Activated CD8-positive, alpha-beta memory T cell treated with anti-CD3 and anti-CD28 coated beads, Interleukin-2, amount 50 U/mL, for 1 hour (primary cell): Measurements from ENCODE around the gene TKTL1.
"Not testable (repeated sequence)": the region's sequence is repeated elsewhere in the genome, so short reads cannot be mapped to it uniquely, and the experiment has no call there.

Source experiments
- DNase-seq: peaks from one replicate; pipeline ENCODE4 v3.0.0-alpha.2; 2020; ENCODE audit errors: extremely low read depth

The TKTL1 gene

DNA sequence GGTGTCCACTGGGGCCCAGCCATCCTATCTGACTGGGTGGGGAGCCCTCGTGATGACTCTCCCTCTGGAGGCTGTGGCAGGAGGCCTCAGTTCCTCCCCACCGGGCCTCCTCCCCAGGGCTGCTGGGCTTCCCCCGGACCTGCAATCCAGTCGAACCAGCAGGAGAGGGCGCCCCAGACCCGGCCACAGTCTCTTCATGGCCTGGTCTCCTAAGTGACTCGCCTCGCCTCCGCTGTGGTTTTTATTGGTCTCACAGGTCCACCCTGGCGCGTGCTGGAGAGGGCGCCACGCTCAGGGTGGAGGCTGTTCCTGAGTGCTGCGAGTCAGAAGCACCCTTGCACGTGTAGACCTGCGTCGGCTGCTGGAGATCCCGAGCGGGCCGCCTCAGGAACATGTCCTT is 48.0 kb downstream of the TKTL1 start:
- not testable (repeated sequence) for DNase-seq

- DNase-seq, result no peak
These were observed 52.5 kb downstream of the TKTL1 start for GRCh38 chrX:154348114-154348531.

- no peak for DNase-seq
These were observed 53.2 kb downstream of the TKTL1 start for GRCh38 chrX:154348646-154349358.

DNA sequence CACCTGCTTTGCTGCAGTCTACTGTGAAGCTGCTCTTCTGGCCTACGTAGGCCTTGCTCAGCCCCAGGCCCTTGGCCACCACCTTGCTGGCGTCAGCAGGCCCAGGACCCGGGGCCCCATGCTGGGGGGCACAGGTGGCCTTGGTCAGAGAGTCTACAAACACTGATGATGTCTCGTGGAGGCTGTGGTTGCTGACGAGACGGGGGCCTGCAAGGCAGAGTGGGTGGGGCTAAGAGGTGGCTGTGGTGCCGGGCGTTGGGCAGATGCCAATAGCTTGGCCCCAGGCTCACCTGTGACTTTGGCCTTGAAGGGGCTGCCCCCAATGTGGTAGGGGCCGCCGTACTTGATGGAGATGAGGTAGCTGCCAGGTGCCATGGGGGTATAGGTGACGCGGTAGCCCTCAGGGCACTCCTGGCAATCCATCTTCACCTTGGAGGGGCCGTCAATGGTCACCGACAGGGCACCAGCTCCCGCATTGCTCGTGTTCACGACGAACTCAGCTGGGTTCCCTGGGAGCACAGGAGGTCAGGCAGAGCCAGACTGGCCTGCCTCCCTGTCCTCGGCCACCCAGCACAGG is 53.9 kb downstream of the TKTL1 start:
- DNase-seq, result no peak

DNA sequence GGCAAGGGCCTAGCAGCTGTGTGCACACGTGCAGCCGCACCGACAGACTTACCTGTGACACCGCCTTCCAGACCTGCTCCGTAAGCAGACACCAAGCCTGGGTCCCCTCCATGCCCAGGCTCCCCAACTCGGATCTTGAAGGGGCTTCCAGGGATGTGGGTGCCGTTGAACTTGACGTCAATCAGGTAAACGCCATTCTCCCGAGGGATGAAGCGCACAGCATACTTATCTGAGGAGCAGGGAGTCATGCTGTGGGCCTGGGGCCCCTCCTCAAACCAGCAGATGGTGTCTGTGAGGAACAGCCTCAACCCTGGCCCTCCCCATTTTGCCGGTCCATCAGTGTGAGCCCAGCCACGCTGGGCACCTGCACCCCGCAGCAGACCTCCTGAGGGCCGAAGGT is 54.4 kb downstream of the TKTL1 start:
- no peak for DNase-seq

- DNase-seq, result no peak
These were observed 55.0 kb downstream of the TKTL1 start for GRCh38 chrX:154350429-154351182.

DNA sequence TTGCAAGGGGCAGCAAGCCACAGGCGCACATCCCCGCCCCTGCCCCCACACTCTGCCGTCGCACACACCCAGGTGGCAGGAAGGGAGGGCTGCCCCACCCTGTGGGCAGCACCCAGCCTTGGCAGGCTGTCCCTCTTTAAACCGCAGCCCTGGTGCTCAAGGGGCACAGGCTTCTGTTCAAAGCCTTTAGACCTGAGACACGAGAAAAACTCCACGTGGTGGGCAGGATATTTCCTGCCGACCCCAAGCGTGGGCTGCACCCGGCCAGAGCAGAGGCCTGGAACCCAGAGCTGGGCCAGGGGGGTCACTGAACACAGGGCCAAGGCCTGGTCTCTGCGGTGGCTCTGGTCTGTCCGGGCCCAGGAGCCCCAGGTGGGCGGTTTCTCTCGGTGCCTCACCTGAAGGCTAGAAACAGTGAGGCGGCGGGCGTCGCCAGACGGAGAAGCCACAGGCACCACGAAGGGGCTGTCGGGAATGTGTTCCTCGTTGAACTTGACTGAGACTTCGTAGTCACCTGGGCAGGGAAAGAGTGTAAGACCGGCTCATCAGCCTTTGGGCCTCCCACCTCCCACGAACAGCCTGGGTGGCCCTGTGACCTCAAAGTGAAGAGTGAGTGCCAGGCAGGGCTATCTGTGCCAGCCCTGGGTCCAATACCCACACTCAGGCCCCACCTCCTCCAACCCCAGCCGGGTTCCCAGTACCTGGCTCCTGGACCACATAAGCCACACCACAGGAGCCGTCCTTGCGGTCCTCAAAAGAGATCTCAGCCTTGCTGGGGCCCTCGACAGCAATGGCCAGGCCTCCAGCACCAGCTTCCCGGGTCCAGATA is 55.8 kb downstream of the TKTL1 start:
- no peak for DNase-seq

- no peak for DNase-seq
These were observed 56.4 kb downstream of the TKTL1 start for GRCh38 chrX:154352012-154352401.

- no peak for DNase-seq
These were observed 56.9 kb downstream of the TKTL1 start for GRCh38 chrX:154352466-154352865.

GRCh38 chrX:154353172-154353843 is 57.7 kb downstream of the TKTL1 start:
- DNase-seq, result no peak

DNA sequence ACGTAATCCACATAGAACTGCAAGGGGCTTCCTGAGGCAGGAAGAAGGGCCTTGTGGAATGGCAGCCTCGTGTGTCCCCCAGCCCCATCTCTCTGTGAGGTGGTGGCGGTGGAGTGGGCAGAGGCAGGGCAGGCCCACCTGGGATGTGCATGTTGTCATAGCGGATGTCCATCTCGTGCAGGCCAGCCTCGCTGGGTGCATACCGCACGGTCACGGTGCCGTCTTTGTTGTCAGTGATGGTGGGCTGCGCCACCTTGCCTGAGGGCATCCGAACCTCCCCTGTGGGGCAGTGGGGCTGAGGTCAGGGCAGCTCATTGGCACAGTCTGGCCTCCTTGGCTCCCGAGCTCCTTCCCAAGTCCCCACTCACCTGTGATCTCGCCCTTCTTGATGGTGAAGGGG is 58.4 kb downstream of the TKTL1 start:
- DNase-seq, result no peak

DNA sequence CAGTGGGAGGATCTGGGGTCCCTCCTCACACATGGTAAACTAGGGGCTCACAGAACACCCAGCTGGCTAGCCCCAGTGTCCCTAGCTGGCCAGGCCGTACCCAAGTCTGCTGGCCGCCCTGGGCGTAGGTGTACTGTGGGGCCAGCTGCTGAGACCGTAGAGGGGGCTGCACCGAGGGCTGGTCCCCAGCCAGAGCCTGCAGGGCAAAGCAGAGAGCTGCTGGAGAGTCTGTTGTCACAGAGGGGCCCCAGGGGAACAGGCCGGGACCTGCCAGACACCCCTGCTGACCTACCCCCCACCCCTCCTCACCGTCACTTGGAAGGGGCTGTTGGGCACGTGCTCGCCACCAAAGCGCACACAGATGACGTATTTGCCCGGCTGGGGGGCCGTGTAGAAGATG is 58.9 kb downstream of the TKTL1 start:
- DNase-seq, result no peak

DNA sequence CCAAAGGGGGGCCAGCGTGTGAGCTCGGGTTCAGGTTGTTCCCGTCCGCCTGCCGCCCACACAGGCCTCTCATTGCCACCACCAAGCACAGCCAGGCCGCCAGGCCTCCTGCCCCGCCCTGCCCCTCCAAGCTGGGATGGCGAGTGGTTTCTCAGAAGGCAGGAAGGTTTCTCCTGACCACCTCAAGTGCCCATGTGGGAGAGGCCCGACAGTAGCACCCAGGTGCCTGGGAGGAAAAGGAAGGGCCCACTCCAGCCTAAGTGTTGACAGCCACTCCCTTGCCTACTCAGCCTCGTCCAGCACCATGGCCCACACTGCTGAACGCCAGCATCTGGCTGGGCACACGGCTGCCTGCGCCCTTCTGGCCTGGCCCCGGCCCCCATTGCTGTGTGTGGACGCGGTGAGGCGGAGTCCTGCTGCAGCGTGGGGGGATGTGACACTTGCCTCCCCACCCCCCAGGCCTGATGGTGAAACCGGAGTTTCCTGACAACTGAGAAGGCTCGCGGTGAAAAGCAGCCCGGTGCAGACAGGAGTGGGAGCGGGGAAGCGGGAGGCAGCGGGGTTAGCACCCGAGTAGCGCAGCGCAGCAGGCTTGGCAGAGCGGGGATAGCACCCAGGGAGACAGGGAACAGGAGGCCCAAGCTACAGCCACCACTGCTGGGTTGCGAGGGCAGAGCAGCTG is 59.6 kb downstream of the TKTL1 start:
- no peak for DNase-seq

GRCh38 chrX:154355776-154356140 is 60.2 kb downstream of the TKTL1 start:
- DNase-seq, result no peak

DNA sequence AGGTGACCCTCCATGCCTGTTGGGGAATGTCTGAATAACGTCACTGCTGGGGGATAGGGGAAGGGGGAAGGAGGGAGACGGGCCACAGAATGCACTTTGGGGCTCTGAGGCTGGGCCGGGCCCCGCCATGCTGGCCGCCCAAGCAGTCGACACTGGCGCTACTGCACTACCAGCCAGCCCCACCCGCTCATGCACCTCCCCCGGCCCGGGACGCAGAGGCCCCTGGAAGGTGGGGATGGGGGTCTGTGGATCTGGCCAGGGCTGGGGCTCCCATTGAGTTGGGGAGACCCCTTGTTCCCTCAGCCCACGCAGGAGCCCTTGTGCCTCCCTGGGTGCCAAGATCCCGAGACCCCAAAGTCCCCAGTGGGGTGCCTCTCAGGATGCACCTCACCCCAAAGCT is 61.0 kb downstream of the TKTL1 start:
- DNase-seq, result no peak

DNA sequence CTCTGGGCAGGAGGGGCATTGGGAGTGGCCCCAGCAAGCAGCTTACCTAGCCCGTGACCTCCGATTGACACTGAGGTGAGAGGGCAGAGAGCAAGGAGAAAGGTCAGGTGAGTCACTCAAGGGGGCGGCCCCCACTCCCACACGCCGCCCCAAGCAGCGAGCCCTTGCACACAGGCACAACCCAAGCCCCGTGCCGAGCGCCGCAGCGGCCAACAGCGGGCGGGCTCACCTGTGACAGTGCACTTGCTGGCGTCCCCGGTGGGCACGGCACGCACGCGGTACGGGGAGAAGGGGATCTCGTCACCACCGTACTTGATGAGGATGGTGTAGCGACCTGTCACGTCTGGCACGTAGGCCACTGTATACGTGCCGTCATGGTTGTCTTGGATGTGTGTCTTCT is 61.6 kb downstream of the TKTL1 start:
- DNase-seq, result no peak

- DNase-seq, result no peak
These were observed 62.4 kb downstream of the TKTL1 start for GRCh38 chrX:154358011-154358410.

- no peak for DNase-seq
These were observed 63.2 kb downstream of the TKTL1 start for GRCh38 chrX:154358829-154359228.

DNA sequence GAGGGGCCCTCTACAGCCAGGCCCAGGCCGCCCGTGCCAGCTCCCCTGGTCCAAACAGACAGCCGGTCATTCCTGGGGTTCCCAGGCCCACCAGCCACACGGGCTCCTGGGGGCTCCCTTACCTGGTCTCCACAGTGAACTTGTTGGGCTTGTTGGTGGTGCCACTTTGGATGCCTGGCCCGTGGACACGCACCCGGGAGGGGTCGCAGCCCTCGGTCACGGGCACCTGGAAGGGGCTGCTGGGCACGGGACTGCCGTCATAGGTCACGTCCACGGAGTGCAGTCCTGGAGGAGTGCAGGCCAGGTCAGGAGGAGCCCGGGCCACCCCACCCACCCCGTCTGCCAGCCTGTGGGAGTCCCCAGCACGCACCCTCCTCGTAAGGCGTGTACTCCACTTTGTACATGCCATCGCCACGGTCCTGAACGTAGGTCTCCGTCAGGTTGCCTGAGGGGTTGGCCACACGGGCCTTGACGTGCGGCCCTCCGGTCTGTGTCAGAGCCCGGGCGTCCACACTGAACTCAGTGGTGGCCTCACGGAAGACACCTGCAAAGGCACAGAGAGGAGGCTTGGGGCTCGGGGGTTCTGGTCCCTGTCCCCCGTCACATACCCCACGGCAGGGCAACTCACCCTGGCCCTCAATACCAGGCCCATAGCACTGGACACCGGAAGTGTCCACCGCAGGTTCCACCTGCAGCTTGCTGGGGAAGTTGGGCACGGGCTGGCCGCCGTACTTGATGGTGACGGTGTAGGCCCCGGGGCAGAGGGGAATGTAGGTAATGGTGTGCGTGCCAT is 64.0 kb downstream of the TKTL1 start:
- no peak for DNase-seq

DNA sequence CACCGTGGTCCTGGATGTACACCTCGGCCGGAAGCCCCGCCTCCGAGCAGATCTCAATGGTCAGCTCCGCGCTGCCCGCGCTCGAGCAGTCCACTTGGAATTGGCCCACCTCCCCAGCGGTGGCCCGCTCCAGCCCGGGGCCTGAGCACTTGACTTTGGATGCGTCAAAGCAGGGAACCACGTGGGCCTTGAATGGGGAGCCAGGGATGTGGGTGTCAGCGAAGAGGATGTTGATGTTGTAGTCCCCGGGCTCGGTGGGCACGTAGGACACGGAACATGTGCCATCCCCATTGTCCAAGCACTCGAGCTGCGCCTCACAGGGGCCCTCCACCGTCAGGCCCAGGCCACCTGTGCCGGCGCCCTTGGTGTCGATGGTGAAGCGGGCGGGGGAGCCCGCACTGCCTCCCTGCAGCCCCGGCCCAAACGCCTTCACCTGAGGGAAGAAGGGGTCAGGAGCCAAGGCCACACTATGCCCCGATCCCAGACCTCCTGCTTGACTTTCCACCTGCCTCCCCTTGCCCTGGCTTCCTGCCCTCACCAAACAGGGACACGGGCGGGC is 64.6 kb downstream of the TKTL1 start:
- no peak for DNase-seq
